NK-92 (cell line): ENCODE results near the gene PRCD.

Source experiments
- DNase-seq: peaks from one replicate; lab custom pipeline; 2025; ENCODE audit not compliant: unreplicated experiment; lab: John Stamatoyannopoulos, UW

Gene PRCD

DNA sequence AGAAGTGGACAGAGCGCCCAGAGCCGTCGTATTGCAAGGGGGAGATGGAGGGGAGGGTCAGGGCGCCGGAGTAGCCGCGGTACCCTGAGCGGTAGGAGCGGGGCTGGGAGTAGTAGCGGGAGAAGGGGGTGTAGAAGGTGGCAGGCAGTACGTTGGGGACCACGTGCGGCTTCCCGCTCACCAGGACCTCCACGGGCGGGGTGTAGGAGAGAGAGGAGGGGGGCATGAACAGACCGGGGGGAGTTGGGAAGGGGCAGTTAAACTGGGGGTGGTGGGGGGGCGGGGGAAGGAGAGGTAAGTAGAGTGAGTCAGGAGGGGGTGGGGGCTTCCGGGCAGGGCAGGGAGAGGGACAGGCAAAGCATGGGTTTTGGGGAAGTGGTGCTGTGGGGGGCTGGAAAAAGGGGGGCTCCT is 29.0 kb downstream of the PRCD start:
- no peak for DNase-seq

DNA sequence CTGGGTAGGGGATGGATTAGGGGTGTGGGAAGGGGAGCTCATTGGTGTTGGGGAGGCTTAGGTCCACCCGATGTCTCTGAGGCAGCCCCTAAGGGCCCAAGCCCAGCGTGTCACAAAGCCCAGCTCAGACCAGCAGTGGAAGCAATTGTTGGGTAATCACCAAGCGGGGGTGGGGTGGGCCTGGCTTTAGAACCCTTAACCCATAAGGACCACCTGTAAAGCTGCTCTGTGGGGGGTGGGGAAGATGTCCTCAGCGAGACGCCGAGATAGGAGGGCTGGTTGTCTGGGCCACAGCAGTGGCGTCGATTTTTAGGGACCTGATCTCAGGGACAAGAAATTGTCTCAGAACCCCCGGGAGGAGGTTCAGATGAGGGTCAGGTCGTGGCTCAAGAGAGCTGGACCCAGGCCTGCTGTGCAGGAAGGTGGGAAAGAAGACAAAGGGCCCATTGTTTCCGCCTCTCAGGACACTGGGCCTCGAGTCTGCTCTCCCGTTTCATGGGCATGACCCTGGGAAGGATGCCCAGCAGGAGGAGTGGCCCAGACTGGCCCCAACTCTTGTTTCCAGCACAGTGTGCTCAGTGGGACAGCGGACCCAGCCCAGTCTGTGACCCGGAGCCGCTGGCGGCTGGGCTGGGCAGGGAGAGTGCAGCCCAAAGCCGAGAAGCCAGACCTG is 29.9 kb downstream of the PRCD start:
- no peak for DNase-seq

DNA sequence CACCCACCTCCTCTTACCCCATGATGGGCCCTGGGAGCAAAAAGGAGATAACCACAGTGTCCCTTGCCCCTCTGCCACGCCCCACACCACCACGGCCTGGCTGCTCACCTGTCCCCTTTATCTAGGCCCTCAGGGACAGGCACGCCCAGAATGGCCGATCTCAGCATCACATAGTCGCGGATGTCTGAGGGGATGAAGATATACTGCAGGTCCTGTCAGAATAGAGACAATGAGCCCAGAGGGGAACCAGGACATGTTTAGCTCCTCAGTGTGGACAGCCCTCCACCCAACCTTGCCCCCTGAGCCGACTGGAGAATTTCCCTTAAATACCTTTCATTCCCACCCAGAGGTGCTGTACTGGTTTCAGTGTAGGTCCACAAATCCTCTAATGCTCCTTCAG is 30.6 kb downstream of the PRCD start:
- no peak for DNase-seq

DNA sequence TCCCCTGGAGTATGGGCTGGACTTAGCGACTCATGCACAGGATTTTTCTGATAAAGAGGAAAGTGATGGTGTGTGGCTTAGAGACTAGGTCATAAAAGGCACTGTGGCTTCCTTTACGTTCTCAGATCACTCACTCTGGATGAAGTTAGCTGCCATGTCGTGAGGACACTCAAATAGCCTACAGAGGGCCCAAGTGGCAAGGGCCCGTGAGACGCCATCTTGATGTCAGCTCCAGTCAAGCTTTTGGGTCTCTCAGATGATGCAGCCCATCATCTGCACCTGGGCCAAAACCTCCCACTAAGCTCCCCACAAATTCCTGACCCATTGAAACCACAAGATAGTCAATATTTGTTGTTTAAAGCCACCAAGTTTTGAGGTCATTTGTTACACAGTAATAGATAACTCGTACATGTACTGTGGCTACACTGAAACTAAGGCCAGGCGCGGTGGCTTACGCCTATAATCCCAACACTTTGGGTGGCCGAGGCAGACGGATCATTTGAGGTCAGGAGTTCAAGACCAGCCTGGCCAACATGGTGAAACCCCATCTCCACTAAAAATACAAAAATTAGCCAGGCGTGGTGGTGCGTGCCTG is 31.1 kb downstream of the PRCD start:
- DNase-seq, result no peak

DNA sequence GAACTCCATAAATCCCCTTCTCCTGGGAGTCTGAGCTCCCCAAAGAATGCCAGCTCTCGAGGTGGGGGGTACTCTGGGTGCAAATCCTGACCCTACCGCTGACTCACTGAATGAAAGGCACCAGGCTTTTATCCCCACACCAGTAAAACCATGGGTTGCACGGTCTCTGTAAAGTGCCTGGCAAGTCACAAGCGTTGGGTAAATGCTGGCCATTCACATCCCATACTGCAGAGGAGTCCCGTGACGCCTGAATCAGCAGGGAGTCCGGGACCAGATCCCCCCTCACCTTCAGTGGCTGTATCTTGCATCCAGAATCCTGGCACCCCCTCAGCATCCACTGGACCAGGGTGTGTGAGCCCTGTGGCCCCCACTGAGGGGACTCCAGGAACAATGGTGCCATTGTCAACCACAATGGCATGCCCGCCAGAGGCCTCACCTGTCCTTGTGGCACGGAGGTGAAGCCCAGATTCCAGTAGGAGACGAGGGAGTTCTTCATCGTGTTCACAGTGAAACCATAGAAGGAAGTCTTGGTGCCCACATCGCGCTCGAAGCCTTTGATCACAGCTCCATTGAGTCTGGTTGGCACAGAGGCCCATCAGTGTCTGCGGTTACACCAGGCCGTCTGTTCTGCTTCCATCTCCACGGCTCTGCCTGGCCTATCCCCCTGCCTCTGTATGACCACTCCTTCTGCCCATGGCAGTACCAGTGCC is 32.5 kb downstream of the PRCD start:
- no peak for DNase-seq

DNA sequence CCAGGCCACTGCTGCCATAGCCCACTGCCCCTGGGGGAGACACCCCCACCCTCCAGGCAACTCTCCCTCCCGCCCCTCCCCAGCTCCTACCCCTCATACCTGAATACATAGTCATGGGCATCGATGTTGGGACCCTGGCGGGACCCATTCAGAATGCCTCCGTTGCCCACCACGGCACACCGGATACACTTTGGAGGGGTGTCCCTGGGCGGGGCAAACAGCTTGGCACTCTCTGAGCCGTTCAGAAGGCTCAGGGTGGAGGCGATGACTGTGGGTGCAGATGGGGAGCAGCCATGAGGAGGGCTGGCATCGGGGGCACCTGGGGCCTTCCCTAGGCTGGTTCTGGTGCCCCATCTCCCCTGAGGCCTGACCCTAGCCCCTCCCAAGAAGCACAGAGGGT is 33.3 kb downstream of the PRCD start:
- no peak for DNase-seq

DNA sequence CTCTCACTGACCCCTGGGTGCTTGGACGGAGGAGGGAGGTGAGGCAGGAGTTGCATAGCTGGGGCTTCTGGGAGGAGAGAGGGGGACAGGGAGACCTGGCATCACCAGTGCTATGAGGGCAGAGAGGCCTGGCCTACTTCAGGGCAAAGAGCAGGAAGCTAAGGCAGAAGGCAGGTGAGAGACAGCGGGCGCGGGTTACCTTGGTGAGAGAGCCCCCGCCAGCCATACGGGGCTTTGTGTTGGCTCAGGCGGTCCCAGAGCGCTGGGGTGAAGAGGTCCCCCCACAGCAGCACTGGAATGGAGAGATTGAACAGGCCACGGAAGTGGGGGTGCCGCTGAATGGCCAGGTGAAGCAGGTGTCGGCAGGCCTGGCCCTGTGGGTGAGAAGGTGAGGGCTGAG is 34.3 kb downstream of the PRCD start:
- DNase-seq, result no peak

DNA sequence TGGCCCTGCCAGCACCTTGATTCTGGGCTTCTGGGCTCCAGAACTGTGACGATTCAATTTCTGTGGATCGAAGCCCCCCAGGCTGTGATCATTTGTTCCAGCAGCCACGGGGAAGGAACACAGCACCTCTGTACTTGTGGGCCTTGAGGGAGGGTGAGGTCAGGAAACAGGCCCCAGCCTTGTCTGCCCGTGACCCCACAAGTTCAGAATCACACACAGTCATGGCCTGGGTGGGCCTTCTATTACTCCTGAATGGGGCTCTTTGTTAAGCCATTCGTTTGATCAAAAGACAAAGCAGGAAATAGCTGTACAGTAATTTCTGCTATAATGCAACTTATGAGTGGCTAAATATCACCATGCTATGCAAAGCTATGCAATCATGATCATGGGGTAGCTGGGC is 35.7 kb downstream of the PRCD start:
- DNase-seq, result no peak

DNA sequence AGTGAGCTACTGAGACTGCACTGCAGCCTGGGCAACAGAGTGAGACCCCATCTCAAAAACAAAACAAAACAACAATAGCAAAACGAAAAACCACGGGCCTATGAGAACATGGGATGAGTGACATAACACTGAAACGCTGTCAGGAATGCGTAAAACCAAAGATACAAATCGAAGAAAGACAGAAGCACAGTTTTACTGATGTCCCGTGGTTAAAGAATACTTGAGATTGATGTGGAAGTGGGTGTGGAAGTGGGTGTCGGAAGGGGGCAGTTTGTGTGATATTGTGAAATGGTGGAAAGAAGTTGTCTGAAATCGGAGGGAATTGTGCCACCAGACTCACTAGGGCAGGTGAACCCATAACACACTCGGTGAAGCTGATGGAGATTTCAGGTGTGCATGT is 36.3 kb downstream of the PRCD start:
- DNase-seq, result no peak

DNA sequence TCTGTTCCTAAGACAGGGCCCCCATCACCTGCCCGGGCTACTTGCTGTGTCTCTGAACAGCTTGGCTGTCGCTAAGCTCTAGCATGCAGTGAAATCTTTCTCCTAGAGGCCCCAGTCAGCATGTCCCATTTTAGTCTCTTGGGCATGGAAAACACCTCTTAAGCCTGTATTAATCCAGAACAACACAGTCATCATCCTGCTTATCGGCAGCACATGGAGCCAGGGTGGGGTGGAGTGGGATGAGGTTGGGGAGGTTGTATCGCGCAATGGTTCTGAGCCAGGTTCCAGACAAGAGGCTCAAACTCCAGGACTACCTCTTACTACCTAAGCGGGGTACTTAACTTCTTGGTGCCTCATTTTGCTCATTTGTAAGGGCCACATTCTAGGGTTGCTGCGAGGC is 38.0 kb downstream of the PRCD start:
- DNase-seq, result no peak

DNA sequence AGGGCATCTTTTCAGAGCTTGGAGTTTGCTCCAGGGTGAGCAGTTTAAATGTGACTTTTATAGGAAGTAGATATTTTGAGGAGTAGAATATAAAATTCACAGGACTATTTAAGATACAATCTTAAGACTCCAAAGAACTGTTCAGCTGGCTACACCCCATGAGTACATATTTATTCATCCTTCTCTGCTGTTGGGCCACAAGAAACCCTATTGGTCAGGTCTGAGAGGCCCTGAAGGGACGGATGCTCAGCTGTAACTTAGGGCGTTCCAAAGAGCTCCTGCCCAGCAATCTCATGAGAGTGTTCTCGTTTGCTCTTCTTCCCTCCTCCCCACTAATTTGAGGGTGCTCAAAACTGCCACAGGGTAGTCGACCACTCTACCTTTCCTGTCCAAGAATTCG is 38.5 kb downstream of the PRCD start:
- no peak for DNase-seq

DNA sequence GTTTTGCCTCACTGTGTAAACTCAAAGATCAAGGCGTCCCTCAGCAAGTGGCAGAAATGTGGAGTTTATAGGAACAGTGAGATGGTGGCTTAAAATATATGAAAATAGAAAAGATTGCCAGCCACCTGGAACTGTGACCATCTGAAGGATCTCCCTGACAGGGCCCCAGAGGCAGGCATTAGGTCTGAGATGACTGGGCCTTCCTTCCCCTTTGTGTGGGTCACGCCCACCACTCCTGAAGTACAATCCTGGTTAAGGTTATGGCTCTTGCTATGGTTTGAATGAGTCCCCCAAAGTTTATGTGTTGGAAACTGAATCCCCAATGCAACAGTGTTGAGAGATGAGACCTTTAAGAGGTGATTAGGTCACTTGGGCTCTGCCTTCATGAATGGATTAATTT is 39.4 kb downstream of the PRCD start:
- DNase-seq, result no peak

DNA sequence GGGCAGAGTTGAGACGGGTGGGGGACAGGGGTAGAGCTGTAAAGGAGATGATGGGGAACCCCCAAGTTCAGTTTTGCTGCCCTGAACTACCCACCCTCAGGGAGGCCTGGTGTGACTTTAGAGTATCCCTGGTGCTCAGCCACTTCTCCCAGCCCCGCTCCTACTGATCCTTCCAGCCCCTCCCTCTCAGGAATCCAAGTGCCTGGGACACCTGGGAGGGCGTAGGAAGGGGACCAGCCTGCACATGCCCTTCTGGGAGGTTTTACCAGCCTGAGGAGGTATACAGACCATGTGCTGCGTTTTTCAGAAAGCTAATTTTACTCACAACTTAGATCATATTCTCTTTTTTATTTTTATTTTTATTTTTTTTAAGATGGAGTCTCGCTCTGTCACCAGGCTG is 41.7 kb downstream of the PRCD start:
- DNase-seq, result no peak

DNA sequence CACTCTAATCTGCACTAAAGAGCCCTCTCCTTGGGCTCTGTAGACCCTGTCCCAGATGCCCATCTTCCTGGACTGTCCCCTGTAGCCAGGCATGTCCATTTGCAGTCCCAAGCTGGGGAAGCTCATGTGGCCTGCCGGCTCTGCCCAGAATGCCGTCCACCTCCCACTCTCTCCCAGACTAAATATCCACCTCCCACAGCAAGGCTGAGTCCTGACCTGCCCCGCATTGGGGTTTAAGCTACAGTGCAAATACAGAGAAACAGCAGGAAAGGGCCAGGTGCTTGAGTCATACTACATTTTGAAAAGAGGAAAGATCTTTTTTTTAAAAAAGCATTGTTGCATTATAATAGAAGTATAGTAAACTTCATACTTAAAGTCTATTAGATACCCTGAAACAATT is 42.8 kb downstream of the PRCD start:
- DNase-seq, result no peak

DNA sequence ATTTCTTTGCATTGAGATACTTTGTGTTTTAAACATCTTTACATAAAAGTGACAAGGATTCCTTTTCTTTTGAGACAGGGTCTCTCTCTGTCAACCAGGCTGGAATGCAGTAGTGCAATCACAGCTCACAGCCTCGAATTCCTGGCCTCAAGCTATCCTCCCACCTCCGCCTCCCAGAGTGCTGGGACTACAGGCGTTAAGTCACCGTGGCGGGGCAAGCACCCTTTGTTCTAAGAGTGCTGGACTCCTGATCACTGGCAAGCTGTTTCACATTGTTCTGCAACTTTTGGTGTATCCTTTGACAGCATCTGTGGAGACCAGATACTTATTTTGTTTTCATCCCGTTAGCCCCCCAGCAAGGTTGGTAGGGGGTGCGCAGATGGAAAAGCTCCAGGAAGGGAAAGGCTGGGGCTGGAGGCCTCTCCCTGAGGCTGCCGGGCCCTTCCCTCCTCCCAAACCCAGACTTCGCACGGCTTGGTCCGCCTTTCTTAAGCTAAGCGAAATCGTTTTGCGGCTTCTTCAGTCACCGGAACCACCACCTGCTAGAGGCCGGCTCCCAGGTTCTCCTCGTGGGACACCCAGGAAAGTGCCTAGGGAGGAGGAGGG is 44.7 kb downstream of the PRCD start:
- DNase-seq, result no peak

DNA sequence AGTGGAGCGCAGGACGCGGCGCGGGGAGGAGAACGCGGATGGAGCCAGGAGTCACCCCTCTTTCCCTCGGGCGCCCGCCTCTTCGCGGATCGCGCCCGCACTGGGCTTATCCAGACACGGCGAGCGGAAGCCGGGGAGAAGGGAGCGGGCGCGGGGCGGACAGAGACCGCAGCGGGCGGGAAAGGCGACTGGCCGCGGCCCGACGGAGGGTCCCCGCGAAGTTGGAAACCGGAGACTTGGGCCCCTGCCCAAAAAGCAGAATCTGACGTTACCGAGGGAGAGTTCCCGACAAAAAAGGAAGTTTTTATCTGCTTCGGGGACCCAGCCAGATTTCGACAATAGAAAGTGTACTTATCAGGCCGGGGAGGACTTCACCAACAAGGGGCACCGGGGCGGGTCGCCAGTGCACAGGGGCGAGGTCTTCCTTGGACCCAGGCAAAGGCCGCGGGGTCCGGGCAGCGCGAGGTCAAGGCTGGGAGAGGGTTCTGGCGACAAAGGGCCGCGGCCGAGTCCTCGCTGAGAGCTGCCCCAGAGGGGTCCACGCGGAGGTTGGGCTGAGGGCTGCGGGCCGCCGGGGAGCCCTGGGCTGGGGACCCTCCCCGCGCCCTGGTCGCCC is 45.3 kb downstream of the PRCD start:
- DNase-seq, result no peak

DNA sequence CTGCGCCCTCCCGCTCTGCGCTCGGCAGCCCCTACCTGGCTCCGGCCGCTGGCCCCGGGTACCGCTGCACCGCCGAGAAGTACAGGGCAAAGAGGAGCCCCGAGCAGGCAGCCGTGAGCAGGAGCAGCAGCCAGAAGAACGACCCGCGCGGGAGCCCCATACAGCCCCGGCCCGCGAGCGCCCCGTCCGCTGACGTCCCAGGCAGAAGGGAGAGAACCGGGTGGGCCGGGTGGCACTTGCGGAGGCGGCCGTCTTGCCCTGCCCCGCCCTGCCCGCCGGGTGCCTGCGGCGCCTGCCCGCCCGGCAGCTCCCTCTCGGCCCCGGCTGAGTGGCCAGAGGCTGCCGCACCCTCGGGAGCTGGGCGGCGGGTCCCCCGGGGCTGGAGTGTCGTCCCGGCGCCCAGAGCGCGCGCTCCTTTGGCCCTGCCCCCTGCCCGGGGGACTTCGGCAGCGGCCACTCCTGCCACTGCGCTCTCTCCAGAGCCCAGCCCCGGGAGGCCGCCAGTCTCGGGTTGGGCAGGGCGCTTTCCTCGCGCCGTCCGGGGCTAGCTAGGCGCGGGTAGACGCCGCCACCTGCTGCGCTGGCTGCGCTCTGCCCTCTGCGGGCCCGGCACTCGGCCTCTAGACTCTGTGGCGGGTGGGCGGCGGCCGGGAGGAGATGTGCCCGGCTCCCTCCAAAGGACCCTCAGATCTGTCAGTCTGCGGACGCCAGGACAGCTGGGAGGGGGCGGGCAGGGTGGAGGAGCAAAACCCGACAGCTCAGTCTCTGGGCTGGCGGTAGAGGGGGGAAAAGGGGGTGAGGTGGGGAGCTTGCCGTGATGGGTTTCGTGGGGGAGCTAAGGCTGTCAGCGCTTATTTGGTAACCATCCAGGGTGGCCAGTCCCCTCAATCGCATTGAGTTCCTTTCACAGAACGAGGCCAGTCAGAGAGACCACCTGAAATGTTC is 46.1 kb downstream of the PRCD start, which contains the start of gene ST6GALNAC2:
Gene ST6GALNAC2 (minus strand): TSS at position 212 of the 945 bp plus-strand sequence. CDS start 52 bp downstream, at position 160.
- no peak for DNase-seq

DNA sequence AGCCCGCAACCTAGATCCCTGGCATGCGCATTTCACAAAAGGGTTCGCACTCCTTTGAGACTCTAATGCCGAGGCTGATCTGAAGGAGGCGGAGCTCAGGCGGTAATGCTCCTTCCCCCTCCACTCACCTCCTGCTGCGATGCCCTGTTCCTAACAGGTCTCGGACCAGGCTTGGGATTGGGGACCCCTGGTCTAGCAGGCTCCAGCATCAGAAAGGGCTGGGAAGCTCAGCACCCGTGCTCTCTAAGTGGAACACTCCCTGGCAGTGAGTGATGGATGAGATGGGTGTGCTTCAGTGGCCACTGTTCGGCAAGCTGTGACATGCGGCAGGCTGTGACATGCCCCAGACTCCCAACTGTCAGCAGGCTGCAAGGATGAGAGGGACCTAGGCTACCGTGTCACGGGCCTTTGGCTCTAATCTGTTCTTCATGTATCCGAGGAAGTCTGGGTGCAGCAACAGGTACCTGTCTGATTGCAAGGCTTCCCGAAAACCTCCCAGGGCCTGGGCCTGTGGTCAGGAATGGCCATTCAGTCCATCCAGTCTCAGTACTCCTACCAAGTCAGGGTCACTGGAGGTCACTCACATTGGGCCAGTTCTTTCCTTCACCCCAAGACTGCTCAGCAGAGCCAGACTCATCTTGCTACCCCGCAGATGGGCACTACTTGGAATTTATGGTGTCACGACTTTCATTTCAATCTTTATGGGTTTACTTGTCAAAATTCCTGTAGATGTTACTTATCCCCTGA is 47.1 kb downstream of the PRCD start:
- no peak for DNase-seq

DNA sequence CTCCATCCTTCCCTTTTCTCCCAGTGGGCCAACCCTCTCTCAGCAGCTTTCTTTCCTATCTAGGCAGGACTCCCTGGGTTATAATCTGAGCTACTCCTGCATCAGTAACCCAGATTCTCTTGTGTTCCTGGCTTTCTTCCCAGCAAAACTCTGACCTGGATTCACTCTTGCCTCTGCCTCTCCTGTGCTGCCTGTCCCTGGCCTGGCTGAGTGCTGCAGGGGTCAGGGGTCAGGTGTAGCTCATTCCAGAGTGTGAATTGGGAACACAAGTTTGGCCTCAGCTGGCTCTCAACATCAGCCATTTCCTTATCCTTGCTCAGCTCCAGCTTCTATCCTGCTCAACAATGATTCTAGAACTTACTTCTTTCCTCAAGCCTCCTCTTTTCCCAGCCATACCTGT is 48.3 kb downstream of the PRCD start:
- DNase-seq, result no peak

DNA sequence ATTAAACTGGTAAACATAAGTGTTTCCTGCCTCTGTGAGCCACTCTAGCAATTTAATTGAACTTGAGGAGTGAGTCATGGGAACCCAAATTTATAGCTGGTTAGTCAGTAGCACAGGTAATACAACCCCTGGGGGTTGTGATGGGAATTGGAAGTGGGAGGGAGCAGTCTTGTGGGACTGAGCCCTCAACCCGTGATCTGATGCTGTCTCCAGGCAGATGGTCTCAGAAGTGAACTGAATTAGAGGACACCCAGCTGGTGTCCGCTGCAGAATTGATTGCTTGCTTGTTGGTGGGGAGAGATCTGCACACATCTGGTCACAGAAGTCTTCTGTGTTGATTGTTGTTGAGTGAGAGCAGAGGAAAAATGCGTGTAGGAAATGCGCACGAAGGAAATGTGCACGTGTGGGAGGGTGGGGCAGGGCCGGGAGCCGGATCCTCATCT is 53.6 kb downstream of the PRCD start:
- no peak for DNase-seq
